Lung (tissue), 12 donors: ENCODE measurements around the gene FRY. TPM values are rescaled to one million over a fixed set of nuclear protein-coding genes. Genes with fewer than 3 reads are reported as not detected.

Experiments
- ATAC-seq: fragments of 200-7000 bp; cut with Tn5 transposase; one replicate; pipeline ENCODE4 v1.9.1; 2020; ENCODE audit warnings: moderate number of reproducible peaks; ENCODE audit not compliant: insufficient read depth, low FRiP score
- DNase-seq, 3 donors: peaks; one replicate each; pipeline ENCODE4 v3.0.0-alpha.2; 2013 to 2017
- H3K27ac ChIP-seq, 2 donors: one replicate each; pipeline ENCODE4 v1.5.1; 2013; ENCODE audit warnings: mild to moderate bottlenecking in 2 of 2, moderate library complexity in 2 of 2, control low read depth in 1 of 2, inconsistent platforms in 1 of 2, low read depth in 1 of 2, low read length in 1 of 2
- H3K27me3 ChIP-seq, 3 donors: one replicate each; pipeline ENCODE4 v1.5.1; 2013; ENCODE audit warnings: low read length in 2 of 3; ENCODE audit not compliant: control insufficient read depth in 3 of 3, insufficient read depth in 3 of 3
- H3K36me3 ChIP-seq, 4 donors: one replicate each; pipeline ENCODE4 v1.5.1; 2013; ENCODE audit warnings: low read length in 4 of 4, mild to moderate bottlenecking in 1 of 4, moderate library complexity in 1 of 4; ENCODE audit not compliant: control insufficient read depth in 4 of 4, insufficient read depth in 4 of 4
- H3K4me1 ChIP-seq, 5 donors: one replicate each; pipeline ENCODE4 v1.5.1; 2013; ENCODE audit warnings: low read length in 5 of 5, mild to moderate bottlenecking in 2 of 5, moderate library complexity in 1 of 5; ENCODE audit not compliant: control insufficient read depth in 5 of 5, insufficient read depth in 5 of 5
- H3K4me3 ChIP-seq: one replicate; pipeline ENCODE4 v1.5.1; 2013; ENCODE audit warnings: mild to moderate bottlenecking, control low read depth, moderate library complexity
- H3K9ac ChIP-seq, 2 donors: one replicate each; pipeline ENCODE4 v1.5.1; 2013; ENCODE audit warnings: low read length in 2 of 2, control low read depth in 1 of 2; ENCODE audit not compliant: insufficient read depth in 1 of 2
- H3K9me3 ChIP-seq, 4 donors: one replicate each; pipeline ENCODE4 v1.5.1; 2013; ENCODE audit warnings: low read length in 3 of 4, mild to moderate bottlenecking in 1 of 4, moderate library complexity in 1 of 4; ENCODE audit not compliant: control insufficient read depth in 4 of 4, insufficient read depth in 3 of 4
- CTCF ChIP-seq: IDR thresholded peaks from 2 replicates; pipeline ENCODE4 v1.5.1; 2012; ENCODE audit warnings: mild to moderate bottlenecking; ENCODE audit errors: control extremely low read depth, extremely low read depth
- WGBS, 2 donors: extraction: QIAGEN DNeasy Blood & Tissue Kit; methylation state at CpG; one replicate each; pipeline ENCODE4 v1.1.7; 2013; 5-methylcytosine and 5-hydroxymethylcytosine counted together
- polyA plus RNA-seq, 2 donors: library from polyadenylated mRNA; stranded (reverse); fragments of 200-250 nt; gene quantifications; one replicate each; pipeline ENCODE4 v1.2.1, GENCODE V29; 2013
- total RNA-seq, 2 donors: library from RNA; depleted of rRNA in 1 of 2; stranded (reverse); fragments of >200 nt in 1 of 2; gene quantifications; one replicate each; pipeline ENCODE4 v1.2.1, GENCODE V29; 2014 to 2021
- donor health status: control.
- donor health status: control.
- donor health status: Bipolar disorder and iron deficiency.
- donor health status: healthy.
- donor health status: DM: yes; HTN: yes; CAD: no.

The FRY gene
- total and polyA plus RNA-seq, 4 donors: 7.4 to 79.6 (median 43.9) TPM

GRCh38 chr13:32245555-32245954, 214.0 kb downstream of the FRY start:
- 87% methylated on average over 5 of the region's 5 CpGs for WGBS, 2 donors
- no peak overlapping the region for H3K4me3 ChIP-seq
- peaks cover 0 to 27% (median 3%) of the 10 kb centered on the region in 4 donors for H3K36me3 ChIP-seq
- no peak overlapping the region for H3K27ac ChIP-seq
- no peaks in the 10 kb centered on the region for H3K27me3 ChIP-seq
- no peak for TF ChIP-seq CTCF
- H3K9ac ChIP-seq: no peak overlapping the region
- ATAC-seq: no peak
- H3K4me1 ChIP-seq: peaks cover 0 to 11% (median 3%) of the 10 kb centered on the region in 5 donors
- DNase-seq: no peak
- no peaks in the 10 kb centered on the region for H3K9me3 ChIP-seq

- no peak overlapping the region for H3K4me3 ChIP-seq
- TF ChIP-seq CTCF: peak; percentile 29
- no peak for ATAC-seq
- H3K9ac ChIP-seq: no peak overlapping the region
- peaks cover 0 to 19% (median 2%) of the 10 kb centered on the region in 4 donors for H3K36me3 ChIP-seq
- peak; percentile 24 to 54 (median 35) for DNase-seq
- 47 to 80% methylated on average over 2 of the region's 2 CpGs for WGBS, 2 donors
- peaks cover 0 to 11% (median 3%) of the 10 kb centered on the region in 5 donors for H3K4me1 ChIP-seq
- H3K27me3 ChIP-seq: no peaks in the 10 kb centered on the region
- H3K27ac ChIP-seq: no peak overlapping the region
- H3K9me3 ChIP-seq: no peaks in the 10 kb centered on the region
Observed at GRCh38 chr13:32246468-32246867, 214.9 kb downstream of the FRY start.

GRCh38 chr13:32247887-32248286, 216.3 kb downstream of the FRY start:
- no peak overlapping the region for H3K4me3 ChIP-seq
- no peaks in the 10 kb centered on the region for H3K27me3 ChIP-seq
- H3K9me3 ChIP-seq: no peaks in the 10 kb centered on the region
- TF ChIP-seq CTCF: no peak
- no peak overlapping the region for H3K27ac ChIP-seq
- peaks cover 0 to 21% (median 2%) of the 10 kb centered on the region in 4 donors for H3K36me3 ChIP-seq
- peaks cover 0 to 11% (median 3%) of the 10 kb centered on the region in 5 donors for H3K4me1 ChIP-seq
- ATAC-seq (no peak), DNase-seq (no peak)
- H3K9ac ChIP-seq: no peak overlapping the region
- 0 to 70% methylated on average over 1 of the region's 1 CpG for WGBS, 2 donors

GRCh38 chr13:32248801-32249200, 217.2 kb downstream of the FRY start:
- H3K27ac ChIP-seq: peak overlapping the region in 1 of 2 donors; percentile 55
- H3K27me3 ChIP-seq: no peaks in the 10 kb centered on the region
- H3K9me3 ChIP-seq: no peaks in the 10 kb centered on the region
- peaks cover 0 to 11% (median 3%) of the 10 kb centered on the region in 5 donors for H3K4me1 ChIP-seq
- no peak overlapping the region for H3K9ac ChIP-seq
- H3K36me3 ChIP-seq: peaks cover 0 to 19% (median 2%) of the 10 kb centered on the region in 4 donors
- DNase-seq: peak; percentile 19 to 55 (median 33)
- WGBS, 2 donors: 50 to 59% methylated on average over 3 of the region's 3 CpGs
- ATAC-seq: no peak
- H3K4me3 ChIP-seq: no peak overlapping the region
- no peak for TF ChIP-seq CTCF
